ENCODE results near the gene ZNF598.
"Not testable (repeated sequence)": the region's sequence is repeated elsewhere in the genome, so short reads cannot be mapped to it uniquely, and the experiment has no call there.

The ZNF598 gene

DNA sequence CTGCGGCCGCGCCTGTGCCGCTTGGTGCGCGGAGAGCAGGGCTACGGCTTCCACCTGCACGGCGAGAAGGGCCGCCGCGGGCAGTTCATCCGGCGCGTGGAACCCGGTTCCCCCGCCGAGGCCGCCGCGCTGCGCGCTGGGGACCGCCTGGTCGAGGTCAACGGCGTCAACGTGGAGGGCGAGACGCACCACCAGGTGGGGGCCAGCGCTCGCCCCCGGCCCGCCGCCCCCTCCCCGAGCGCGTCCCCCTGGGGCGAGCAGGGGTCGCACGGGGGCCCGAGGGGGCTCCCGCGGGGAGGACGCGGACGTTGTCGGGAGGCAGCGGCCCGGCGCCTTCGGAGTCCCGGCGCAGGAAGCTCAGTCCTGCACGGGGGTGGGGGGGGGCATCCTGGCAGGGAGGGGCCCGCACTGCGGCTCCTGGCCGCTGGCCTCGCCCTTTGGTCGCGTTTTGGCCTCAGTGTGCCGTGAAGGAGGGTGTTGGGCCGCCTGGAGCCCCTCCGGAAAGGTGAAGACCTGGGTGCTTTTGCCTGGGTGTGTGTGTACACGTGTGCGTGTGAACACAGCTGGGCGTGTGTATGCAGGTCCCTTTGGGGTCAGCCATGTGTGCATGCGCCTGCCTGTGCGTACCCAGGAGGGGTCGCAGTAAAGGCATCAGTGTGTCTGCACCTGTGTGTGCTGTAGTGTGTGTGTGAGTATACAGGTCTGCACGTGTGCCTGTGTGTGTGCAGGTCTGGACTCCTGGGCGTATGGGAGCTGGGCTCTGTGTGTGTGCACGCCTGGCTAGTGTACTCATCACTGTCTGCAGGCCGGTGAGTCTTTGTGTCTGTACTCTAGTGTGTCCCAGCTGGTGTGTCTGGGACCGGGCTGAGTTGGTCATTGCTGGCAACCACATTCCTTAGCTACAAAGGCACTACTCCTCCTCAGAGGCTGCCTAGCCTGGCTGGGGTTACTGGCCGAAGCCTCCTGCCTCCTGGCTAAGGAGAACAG, 17.7 kb upstream of the ZNF598 start:
- no peak for DNase-seq

DNA sequence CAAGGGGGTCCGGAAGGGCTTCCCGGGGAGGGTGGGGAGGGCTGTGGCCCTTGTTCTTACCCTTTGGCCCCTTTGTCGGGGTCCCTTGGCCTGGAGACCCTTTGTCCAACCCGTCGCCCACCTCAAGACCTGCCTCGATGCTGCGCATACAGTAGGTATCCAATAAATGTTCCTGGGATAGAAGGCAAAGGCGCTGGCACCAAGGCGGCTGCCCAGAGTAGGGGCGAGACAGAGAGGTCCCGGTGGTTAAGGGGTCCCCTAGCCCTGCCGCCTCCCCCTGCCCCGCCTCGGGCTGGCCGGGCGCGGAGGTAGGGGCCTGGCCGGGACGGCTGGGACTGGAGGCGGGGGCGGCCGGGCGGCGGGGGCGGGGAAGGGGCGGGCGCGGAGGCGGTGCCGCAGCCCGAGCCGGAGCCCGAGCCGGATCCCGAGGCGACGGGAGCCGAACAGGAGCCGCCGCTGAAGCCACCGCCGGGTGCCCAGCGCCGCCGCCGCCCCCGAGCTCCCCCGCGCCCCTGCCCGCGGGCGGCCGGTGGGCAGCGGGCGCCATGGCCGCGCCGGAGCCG, 16.9 kb upstream of the ZNF598 start, which contains the start of gene NHERF2:
Gene NHERF2, plus strand, starts transcription at position 442 of the 563 bp plus-strand sequence. Its CDS starts 104 bp downstream, at position 546.
- DNase-seq, result no peak

DNA sequence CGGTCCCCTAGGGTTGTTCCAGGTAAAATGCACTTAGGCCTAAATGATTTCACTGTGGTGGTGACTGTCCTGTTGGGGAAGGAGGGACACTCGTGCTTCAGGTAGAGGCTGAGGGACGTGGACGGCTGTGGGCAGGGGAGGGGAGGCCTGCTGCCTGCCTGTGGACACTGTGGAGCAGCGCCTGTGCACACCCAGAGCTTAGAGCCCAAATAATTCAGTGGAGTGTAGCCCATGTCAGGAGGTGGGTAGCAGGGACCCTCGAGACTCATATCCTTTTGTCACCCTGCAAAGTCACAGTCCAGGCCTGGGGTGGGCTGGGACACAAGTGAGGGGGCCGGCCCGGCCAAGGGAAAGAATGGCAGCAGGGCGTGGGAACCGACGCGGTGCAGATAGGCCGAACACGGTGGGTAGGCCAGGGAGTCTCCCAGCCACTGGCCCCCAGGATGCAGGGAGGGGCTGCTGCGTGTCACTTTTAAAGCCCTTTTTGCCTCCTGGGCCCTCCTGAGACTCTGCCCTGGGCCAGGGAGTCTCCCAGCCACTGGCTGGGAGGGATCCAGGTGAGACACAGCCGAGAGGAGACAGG, 16.3 kb upstream of the ZNF598 start:
- no peak for DNase-seq

DNA sequence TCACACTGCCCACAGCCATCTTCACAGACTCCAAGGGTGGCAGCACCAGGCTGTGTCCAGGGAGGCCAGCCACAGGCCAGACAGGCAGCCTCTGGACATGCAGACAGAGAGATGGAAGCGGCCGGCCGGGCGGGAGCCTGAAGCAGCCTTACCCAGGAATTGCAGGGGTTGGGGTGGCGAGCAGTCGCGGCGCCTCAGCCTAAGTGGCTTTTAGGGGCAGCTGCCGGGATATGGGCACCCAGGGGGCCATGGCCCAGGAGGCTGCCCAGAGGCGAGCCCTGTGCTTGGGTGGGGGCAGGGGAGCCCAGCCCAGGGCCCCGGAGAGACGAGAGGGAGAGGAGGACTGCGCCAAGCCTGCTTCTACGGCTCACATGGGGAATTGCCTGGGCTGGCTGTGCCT, 15.6 kb upstream of the ZNF598 start:
- DNase-seq, result no peak

DNA sequence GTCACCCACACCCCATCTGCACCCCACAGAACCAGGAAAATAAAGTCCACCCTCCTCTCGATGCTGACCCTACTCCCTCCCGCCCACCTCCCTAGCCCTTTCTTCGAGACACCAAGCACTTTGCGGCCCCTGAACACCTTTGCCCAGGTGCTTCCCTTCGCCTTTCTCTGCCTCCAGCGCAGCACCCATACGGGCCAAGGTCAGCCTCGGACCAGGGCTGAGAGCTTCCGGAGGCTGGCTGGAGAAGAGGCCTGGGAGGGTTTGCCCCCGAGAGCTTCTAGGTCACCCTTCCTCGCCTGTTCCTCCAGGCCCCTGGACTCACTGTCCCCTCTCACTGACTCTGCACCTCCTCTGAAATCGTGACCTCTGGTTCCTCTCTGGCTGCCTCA, 14.4 kb upstream of the ZNF598 start:
- no peak for DNase-seq

DNA sequence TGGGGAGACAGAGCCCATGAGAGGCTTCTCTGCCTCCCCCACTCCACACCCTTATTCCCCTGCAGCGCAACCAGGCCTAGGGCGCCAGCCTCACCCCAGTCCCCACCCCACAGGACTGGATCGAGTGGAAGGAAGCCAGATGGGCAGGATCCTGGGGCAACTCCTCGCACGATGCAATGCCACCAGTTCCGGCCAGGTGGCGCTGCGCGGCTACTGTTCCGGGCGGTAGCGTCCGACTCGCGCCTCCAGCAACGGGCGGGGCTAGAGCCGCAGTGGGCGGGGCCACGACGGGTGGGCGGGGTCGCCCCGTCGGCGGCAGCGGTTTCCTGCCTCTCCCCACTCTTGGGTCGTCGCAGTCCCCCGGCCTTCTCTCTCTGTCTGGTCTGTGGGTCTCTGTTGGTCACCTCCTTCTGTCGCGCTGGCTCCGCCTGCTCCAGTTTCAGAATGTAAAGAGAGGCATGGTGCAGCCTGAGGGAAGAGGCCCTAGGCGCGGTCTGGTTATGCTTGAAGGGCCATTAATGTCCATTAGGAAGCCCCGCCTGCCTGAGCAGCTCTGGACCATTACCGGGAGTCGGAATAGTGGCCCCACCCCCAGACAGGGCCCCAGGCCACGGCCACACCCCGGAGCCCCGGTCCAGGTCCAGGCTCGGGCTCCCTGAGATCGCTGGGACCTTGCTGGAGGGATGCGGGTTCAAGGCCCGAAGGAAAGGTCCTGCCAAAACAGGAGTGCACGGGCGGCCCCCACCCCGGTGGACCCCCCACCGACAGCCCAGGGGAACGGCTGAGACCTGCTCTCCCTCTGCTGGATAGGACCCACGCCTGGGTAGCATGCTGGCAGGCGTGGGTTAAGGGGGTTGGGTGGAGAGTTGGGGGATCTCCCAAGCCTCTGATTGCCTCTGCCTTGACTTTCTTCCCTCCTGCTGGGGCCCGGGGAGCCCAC, 13.7 kb upstream of the ZNF598 start:
- DNase-seq, result peak; percentile 88

DNA sequence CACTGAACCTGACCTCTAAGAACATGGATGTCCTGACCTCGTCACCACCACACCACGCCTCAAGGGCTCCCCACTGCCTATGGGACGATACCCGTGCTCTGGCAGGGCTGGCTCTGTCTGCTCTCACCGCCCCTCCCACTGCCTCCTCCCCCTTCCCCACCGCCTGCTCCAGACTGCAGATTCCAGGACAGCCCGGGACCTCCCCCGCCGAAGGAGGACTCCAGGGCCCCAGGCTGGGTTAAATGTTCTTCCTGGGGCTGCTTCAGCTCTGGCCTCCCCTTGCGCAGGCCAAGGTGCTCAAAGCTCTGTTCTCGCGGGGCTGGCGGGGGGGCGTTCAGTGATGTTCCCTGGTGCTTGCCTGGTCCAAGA, 13.1 kb upstream of the ZNF598 start:
- DNase-seq, result no peak

DNA sequence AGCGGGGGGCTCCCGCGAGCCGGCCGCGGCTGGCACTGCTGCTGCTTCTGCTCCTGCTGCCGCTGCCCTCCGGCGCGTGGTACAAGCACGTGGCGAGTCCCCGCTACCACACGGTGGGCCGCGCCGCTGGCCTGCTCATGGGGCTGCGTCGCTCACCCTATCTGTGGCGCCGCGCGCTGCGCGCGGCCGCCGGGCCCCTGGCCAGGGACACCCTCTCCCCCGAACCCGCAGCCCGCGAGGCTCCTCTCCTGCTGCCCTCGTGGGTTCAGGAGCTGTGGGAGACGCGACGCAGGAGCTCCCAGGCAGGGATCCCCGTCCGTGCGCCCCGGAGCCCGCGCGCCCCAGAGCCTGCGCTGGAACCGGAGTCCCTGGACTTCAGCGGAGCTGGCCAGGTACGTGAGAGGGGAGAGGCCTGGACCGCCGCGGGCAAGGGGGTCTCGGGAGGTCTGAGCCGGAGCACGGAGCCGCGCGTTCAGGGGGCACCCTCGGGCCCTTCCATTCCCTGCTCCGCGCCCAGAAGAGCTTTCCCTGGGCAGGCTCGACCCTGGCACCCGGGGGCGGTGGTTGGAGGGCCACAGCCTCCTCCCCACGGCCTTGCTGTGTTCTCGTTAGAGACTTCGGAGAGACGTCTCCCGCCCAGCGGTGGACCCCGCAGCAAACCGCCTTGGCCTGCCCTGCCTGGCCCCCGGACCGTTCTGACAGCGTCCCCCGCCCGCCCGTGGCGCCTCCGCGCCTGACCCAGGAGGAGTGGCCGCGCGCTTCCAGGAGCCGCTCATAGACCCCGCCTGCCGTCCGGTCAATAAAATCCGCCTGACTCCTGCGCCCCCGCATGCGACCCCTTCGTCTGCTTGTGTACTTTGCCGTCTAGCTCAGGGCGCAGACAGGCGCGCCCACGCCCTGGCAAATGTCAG, 10.6 kb upstream of the ZNF598 start:
- no peak for DNase-seq

DNA sequence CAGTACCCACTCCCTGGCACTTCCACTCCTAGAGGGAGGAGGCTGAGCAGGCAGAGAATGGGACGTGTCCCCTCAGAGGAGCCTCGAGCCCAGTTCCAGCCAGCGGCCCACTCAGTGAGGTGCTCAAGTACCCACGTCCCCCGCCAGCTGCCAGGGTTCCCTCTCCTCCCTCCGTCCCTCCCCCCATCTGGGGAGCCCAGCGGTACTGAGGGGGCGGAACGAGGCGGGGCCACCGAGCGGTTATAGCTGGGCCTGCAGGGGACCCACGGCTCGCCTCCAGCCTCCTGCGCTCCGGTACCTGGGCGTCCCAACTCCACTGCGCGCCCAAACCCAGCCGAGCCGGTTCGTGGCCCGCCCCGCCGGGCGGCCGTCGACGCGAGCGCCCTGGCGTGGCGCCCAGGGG, 9.9 kb upstream of the ZNF598 start, which contains the start of gene NPW:
Gene NPW, plus strand, starts transcription at position 268 of the 403 bp plus-strand sequence.
- DNase-seq, result no peak

DNA sequence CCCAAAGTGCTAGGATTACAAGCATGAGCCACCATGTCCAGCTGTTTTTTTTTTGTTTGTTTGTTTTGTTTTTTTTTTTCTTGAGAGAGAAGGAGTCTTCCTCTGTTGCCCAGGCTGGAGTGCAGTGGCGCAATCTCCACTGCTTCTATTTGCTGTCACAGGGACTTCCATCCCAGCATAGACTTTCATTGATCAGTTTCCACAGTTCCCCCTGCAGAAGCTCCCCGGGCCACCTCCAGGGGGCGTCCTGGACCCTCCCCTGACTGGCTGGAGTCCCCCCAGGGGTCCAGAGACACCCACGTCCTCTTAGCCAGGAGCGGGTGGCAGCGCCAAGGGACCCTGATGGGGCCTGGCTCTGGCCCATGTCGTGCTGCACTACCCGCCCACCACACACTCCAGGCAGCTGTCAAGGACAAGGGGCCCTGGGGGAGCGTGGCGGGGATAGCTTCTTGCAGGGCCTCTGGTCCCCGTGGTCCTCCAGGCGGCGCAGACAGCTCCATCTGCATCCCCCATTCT, 6.8 kb upstream of the ZNF598 start:
- DNase-seq, result no peak

DNA sequence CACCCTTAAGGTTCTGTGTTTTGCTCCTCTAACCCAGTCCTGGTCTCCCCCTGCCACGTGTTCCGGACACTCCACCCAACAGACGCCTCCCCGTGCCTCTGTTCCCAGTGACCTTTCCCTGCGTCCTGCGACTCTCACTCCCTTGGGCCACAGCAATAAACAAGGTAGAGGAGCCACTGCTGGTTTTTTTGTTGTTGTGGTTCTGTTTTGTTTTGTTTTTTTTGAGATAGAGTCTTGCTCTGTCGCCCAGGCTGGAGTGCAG, 6.3 kb upstream of the ZNF598 start:
- DNase-seq, result no peak

DNA sequence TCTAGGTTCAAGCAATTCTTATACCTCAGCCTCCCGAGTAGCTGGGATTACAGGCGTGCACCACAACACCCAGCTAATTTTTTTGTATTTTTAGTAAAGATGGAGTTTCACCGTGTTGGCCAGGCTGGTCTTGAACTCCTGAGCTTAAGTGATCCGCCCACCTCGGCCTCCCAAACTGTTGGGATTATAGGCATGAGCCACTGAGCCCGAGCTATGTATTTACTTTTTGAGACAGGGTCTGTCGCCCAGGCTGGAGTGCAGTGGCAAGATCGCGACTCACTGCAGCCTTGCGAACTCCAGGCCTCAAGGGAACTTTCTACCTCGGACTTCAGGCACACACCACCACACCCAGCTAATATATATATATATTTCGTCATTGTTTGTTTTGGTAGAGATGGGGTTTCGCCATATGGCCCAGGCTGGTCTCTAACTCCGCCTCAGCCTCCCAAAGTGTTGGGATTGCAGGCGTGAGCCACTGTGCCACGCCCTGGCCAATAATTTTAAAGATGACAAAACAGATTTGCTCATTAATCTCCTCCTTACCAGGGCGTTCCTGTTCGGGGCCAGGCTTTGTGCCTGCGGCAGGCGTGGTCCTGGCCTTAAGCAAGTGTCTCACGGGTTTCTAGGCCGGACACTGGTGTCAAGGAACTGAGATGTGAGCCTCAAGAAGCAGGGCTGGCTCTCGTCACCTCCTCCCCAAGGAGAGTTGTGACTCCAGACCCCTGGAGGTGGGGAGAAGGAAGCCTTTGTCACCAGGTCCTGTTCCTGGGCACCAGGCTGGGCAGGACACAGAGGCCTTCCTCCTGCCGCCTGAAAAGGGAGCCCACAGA, 5.7 kb upstream of the ZNF598 start:
- DNase-seq, result no peak

DNA sequence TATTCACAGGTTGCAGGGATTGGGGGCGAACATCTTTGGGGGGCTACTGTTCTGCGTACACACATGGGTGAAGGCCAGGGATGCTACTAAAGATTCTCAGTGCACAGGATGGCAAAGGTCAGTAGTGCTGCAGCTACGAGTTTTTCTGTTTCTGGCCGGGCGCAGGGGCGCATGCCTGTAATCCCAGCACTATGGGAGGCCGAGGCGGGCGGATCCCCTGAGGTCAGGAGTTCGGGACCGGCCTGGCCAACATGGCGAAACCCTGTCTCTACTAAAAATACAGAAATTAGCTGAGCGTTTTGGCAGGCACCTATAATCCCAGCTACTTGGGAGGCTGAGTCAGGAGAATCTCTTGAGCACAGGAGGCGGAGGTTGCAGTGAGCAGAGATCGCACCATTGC, 3.9 kb upstream of the ZNF598 start:
- no peak for DNase-seq

DNA sequence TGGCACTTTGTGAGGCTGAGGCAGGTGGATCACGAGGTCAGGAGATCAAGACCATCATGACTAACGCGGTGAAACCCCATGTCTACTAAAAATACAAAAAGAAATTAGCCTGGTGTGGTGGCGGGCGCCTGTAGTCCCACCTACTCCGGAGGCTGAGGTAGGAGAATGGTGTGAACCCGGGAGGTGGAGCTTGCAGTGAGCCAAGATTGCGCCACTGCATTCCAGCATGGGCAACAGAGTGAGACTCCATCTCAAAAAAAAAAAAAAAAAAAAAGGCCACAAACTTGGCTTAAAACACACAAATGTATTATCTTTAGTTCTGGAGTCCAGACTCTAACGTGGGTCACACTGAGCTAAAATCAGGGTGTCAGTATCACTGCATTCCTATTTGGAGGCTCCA, 2.1 kb upstream of the ZNF598 start:
- DNase-seq, result not testable (repeated sequence)

DNA sequence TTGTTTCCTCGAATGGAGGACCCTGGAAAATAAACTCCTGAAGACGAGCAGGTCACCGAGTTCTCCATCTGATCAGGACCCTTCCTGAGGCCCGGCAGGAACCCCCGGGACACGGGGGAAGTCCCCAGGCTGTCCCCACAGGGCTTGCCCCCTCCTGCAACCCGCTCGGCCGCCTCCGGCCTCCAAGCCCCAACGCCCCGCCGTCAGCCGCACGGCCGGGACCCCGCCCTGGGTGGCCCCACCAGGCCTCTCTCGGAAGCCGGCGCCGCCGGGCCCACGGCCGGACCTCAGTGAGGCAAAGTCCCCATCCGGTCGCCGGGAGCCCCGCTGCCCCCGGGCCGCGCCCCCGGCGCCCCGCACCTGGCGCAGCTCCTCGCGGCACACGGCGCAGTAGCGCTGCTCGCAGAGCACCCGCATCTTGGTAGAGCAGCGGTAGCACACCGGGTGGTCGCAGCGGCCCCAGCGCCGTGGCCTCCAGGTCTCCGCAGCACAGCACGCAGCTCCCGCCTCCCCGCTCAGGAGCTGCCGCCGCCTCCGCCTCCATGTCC, 383 bp downstream of the ZNF598 start:
- no peak for DNase-seq

DNA sequence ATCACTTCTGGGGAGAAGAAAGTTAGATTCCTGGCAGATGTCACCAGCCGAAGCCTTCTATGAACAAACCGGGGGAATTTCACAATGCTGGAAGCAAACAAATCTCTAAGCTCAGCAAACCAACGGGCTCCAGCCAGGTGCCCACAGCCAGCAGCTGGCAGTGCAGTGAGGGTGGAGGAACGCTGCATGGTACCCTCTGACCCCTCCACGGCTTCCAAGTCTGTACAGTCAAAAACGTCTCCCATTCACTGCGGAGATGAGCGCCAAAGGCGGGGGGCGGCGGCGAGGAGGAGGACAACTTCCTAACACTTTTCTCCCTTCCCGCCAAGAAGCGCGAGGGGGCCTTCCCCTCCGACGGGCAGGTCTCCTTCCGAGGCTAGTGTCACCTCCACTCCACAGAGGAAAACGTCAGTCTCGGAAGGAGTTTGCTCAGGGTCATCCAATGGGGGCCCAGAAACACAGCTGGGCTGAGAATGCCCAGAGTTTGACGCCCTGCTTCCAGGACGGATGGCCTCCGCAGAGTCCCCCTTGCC, 924 bp downstream of the ZNF598 start:
- DNase-seq, result no peak

DNA sequence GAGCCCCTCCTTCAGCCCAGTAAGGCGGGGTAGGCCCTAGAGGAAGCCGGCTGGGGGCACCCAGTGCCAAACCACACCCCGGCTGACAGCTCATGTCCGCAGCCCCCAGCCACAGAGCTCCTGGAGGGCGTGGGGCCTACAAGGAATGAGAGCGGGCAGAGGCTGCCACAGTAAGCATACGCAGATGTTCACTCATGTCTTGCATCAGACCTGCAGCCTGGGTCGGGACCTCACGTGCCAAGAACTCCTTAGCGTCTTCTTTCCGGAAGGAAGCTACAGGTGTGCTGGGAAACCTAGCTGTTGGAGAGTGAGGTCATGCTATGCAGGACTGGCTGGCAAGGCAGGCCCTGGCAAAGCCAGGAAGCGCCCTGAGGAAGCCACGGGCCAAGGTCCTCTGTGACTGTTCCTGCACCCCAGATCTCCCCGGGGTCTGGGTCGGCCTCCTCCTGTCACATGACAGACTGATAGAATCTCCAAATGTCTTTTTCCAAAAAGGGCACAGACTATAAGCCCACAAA, 1.6 kb downstream of the ZNF598 start:
- no peak for DNase-seq

DNA sequence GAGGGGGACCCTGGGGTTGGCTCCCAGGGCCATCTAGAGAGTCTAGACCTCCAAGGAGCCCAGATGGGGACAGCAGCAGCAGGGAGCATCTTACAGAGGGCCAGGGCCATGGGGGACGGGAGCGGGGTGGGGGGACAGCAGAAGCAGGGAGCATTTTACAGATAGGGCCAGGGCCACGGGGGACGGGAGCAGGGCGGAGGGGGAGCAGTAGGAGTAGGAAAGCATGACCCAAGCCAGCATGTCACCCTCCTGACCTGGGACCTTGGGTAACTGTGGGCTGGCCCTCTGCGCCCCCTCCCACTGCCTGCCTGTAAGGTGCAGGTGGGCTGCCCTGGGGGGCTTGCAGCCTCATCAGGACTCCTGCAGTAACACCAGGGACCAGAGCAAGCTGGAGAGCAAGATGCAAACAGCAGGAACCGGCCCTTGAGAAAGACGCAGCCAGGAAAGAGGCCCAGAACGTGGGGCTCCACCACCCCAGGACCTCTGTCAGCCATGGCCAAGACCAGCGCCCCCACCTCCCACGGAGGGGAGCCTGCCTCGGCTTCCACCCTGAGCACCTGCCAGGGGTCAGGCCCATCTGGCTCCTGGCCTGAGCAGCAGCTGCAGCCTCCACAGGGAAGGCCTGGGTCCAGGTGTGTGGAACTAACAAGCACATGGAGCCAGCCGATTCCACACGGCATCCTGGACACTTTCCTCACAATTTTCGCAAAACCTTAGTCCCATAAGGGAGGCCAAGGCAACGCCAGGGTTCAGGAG, 2.4 kb downstream of the ZNF598 start:
- DNase-seq, result no peak

DNA sequence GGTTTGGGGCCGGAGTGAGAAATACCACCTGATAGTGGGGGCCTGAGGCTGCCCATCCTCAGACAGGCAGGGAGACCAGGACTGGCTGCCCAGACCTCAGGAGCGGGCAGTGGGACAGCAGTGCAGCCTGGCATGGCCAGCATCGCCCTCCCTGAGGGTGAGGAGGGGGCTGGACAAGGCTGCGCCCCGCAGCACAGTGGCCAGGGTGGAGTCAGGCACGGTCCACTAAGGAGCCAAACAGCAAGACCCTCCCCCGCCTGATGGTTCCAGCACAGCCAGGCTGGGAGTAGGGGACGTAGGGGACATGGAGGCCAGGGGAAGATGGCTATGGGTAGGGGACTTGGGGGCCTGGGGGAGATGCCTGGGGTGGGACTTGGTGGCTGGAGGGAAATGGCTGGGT, 3.3 kb downstream of the ZNF598 start:
- no peak for DNase-seq
